Testis (tissue), 3 donors: ENCODE data around the gene PCDH12. TPM values are rescaled to one million over a fixed set of nuclear protein-coding genes. Genes with fewer than 3 reads are reported as not detected.

Experiments
- DNase-seq: peaks from one replicate; pipeline ENCODE4 v3.0.0-alpha.2; 2019
- H3K27ac ChIP-seq, 2 donors: fragments of 200-600 bp; sonication (generic); one replicate each; pipeline ENCODE4 v1.5.1; 2019
- H3K27me3 ChIP-seq: fragments of 200-600 bp; sonication (generic); one replicate; pipeline ENCODE4 v1.5.1; 2019
- H3K36me3 ChIP-seq: fragments of 200-600 bp; sonication (generic); one replicate; pipeline ENCODE4 v1.5.1; 2017; ENCODE audit warnings: low read depth; ENCODE audit errors: missing control alignments
- H3K4me1 ChIP-seq: fragments of 200-600 bp; sonication (generic); one replicate; pipeline ENCODE4 v1.5.1; 2019
- H3K4me3 ChIP-seq, 2 donors: fragments of 200-600 bp; sonication (generic); one replicate each; pipeline ENCODE4 v1.5.1; 2017 to 2019
- H3K9me3 ChIP-seq: fragments of 200-600 bp; sonication (generic); one replicate; pipeline ENCODE4 v1.5.1; 2017
- POLR2A ChIP-seq: fragments of 450-650 bp; IDR thresholded peaks from one replicate; pipeline ENCODE4 v1.6.1; 2017; ENCODE audit warnings: antibody characterized with exemption, mild to moderate bottlenecking, moderate library complexity
- WGBS, 2 donors: methylation state at CpG; one replicate each; pipeline ENCODE4 v1.1.5; 2018; 5-methylcytosine and 5-hydroxymethylcytosine counted together
- intact Hi-C: fragments of 100-400 bp; cut with DNase I; formaldehyde crosslinking; loops from one replicate; pipeline ENCODE4 v1.15.1; 2023; ENCODE audit warnings: low total_unique reads
- polyA plus RNA-seq: library from polyadenylated mRNA; stranded (reverse); fragments of 350-450 nt; fragmentation: Illumina TruSeq; extraction: RNeasy Lipid Tissue Mini Kit (QIAGEN cat#74804); gene quantifications from one replicate; pipeline ENCODE4 v1.2.3, GENCODE V29; 2014; ENCODE audit warnings: low read depth, low replicate concordance; ENCODE audit not compliant: insufficient read depth
- total RNA-seq, 2 donors: library from RNA; depleted of rRNA; stranded (reverse); fragments of >200 nt; gene quantifications; one replicate each; pipeline ENCODE4 v1.2.3, GENCODE V29; 2016
- TF ChIP-seq, protein P1 (sequence below), 3 experiments: fragments of 450-650 bp in 2 of 3; fragments of 200-600 bp in 1 of 3; sonication (generic) in 1 of 3; IDR thresholded peaks; one replicate each; pipeline ENCODE4 v1.5.1; 2016 to 2019; ENCODE audit warnings: antibody characterized with exemption in 3 of 3, mild to moderate bottlenecking in 2 of 3, moderate library complexity in 1 of 3

Gene PCDH12
- total and polyA plus RNA-seq, 3 donors from 2014 or later = 0.31 to 2.0 (median 1.6) TPM

GRCh38 chr5:141952020-141952419, 6.0 kb downstream of the PCDH12 start:
- H3K27me3 ChIP-seq = no peaks in the 10 kb centered on the region
- H3K9me3 ChIP-seq = no peaks in the 10 kb centered on the region
- no peaks in the 10 kb centered on the region for H3K36me3 ChIP-seq
- TF ChIP-seq, protein P1, sequence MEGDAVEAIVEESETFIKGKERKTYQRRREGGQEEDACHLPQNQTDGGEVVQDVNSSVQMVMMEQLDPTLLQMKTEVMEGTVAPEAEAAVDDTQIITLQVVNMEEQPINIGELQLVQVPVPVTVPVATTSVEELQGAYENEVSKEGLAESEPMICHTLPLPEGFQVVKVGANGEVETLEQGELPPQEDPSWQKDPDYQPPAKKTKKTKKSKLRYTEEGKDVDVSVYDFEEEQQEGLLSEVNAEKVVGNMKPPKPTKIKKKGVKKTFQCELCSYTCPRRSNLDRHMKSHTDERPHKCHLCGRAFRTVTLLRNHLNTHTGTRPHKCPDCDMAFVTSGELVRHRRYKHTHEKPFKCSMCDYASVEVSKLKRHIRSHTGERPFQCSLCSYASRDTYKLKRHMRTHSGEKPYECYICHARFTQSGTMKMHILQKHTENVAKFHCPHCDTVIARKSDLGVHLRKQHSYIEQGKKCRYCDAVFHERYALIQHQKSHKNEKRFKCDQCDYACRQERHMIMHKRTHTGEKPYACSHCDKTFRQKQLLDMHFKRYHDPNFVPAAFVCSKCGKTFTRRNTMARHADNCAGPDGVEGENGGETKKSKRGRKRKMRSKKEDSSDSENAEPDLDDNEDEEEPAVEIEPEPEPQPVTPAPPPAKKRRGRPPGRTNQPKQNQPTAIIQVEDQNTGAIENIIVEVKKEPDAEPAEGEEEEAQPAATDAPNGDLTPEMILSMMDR (IDR thresholded peaks at IDR 0.05) = no peak
- no peak for TF ChIP-seq POLR2A
- intact Hi-C loops = loop anchor here (10.0 kb wide), 1 partner anchor 67 kb away; no protein-coding TSS in a partner anchor
- H3K4me1 ChIP-seq = no peaks in the 10 kb centered on the region
- 57 to 95% methylated on average over 2 of the region's 2 CpGs for WGBS, 2 donors
- no peak for DNase-seq
- H3K27ac ChIP-seq = no peak overlapping the region
- no peak overlapping the region for H3K4me3 ChIP-seq

GRCh38 chr5:141951332-141951781, 6.6 kb downstream of the PCDH12 start:
- WGBS, 2 donors = 58 to 68% methylated on average over 9 of the region's 9 CpGs
- Histone ChIP-seq H3K9me3 (no peaks in the 10 kb centered on the region), H3K27ac (no peak overlapping the region), H3K36me3 (no peaks in the 10 kb centered on the region), H3K4me1 (no peaks in the 10 kb centered on the region), H3K4me3 (no peak overlapping the region), H3K27me3 (no peaks in the 10 kb centered on the region)
- TF ChIP-seq, protein P1 (IDR thresholded peaks at IDR 0.05) = peak in 1 of 3 experiments; percentile 15
- TF ChIP-seq POLR2A = no peak
- intact Hi-C loops = loop anchor here (10.0 kb wide), 1 partner anchor 67 kb away; no protein-coding TSS in a partner anchor
- DNase-seq = no peak

DNA sequence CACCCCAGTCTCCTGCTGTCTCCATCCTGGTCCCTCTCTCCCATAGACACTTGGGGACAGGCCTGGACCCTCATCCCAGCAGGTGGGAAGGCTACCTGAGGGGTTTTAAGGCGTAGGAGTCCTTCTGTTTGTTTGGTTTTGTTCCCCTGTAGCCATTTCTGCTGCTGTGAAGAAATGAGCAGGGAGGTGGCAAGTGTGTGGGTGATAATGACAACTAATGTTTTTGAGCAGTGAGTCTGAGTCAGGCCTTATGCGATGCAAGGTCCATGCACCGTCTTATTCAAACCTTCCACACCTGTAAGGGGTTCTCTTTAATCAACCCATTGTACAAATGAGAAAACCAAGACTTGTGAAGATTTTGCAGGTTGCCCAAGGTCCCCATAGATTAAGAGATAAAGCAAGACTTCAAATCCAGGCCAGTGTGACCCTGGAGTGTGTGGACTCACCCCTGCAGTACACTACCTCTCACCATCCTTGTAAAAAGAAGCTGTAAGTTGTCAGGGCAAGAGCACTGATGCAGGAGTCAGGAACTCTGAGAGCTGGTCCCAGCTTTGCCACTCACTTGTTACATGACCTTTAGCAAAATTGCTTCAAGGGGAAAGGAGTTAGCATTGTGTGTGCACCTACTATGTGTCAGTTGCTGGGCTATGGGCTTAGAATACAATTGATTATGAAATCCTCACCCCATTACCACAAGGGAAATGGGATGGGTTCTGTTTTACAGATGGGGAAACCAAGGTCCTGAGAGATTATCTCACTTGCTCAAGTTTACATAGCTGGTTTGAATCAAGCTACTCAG, 7.6 kb downstream of the PCDH12 start:
- no peaks in the 10 kb centered on the region for H3K27me3 ChIP-seq
- no peak overlapping the region for H3K4me3 ChIP-seq
- no peaks in the 10 kb centered on the region for H3K36me3 ChIP-seq
- no peak for DNase-seq
- 96 to 99% methylated on average over 3 of the region's 3 CpGs for WGBS, 2 donors
- H3K4me1 ChIP-seq = no peaks in the 10 kb centered on the region
- no peak overlapping the region for H3K27ac ChIP-seq
- intact Hi-C loops = loop anchor here (10.0 kb wide), 1 partner anchor 66 kb away; no protein-coding TSS in a partner anchor
- TF ChIP-seq POLR2A = no peak
- TF ChIP-seq, protein P1 (IDR thresholded peaks at IDR 0.05) = no peak
- H3K9me3 ChIP-seq = no peaks in the 10 kb centered on the region

GRCh38 chr5:141949511-141949910, 8.5 kb downstream of the PCDH12 start:
- Histone ChIP-seq H3K9me3 (no peaks in the 10 kb centered on the region), H3K4me3 (no peak overlapping the region), H3K36me3 (no peaks in the 10 kb centered on the region), H3K4me1 (no peaks in the 10 kb centered on the region), H3K27ac (no peak overlapping the region), H3K27me3 (no peaks in the 10 kb centered on the region)
- TF ChIP-seq POLR2A = no peak
- TF ChIP-seq, protein P1 (IDR thresholded peaks at IDR 0.05) = no peak
- no peak for DNase-seq
- 69 to 86% methylated on average over 2 of the region's 2 CpGs for WGBS, 2 donors
- intact Hi-C loops = no loop called here
